IPS-18c (cell line): ENCODE measurements around the gene TUBA4B.
A peak's percentile ranks its signal among the peaks of the same experiment; 100 is the strongest.
"Not testable (repeated sequence)": the region's sequence is repeated elsewhere in the genome, so short reads cannot be mapped to it uniquely, and the experiment has no call there.

Source experiments
- H3K4me3 ChIP-seq: 2 replicates; pipeline ENCODE4 v1.7.0; 2013; ENCODE audit warnings: low read depth, mild to moderate bottlenecking, low read length, moderate library complexity; ENCODE audit not compliant: insufficient read depth
- H3K9me3 ChIP-seq: one replicate; pipeline ENCODE4 v1.6.1; 2013; ENCODE audit warnings: mild to moderate bottlenecking, low read length, moderate library complexity; ENCODE audit not compliant: control insufficient read depth, insufficient read depth

The TUBA4B gene

GRCh38 chr2:219293736-219294231 lies 40.7 kb downstream of the TUBA4B start:
- no peak overlapping the region; the same call in 1 of the 2 replicates for H3K4me3 ChIP-seq
- H3K9me3 ChIP-seq, result peaks cover 3% of the 10 kb centered on the region

GRCh38 chr2:219294356-219295351 lies 41.6 kb downstream of the TUBA4B start:
- peak overlapping the region; percentile 82 for H3K4me3 ChIP-seq
- H3K9me3 ChIP-seq, result peaks cover 3% of the 10 kb centered on the region

- no peak overlapping the region for H3K4me3 ChIP-seq
- peaks cover 3% of the 10 kb centered on the region for H3K9me3 ChIP-seq
Observed at GRCh38 chr2:219296142-219296541, 43.1 kb downstream of the TUBA4B start.

GRCh38 chr2:219296631-219297391 lies 43.8 kb downstream of the TUBA4B start:
- peaks cover 3% of the 10 kb centered on the region for H3K9me3 ChIP-seq

DNA sequence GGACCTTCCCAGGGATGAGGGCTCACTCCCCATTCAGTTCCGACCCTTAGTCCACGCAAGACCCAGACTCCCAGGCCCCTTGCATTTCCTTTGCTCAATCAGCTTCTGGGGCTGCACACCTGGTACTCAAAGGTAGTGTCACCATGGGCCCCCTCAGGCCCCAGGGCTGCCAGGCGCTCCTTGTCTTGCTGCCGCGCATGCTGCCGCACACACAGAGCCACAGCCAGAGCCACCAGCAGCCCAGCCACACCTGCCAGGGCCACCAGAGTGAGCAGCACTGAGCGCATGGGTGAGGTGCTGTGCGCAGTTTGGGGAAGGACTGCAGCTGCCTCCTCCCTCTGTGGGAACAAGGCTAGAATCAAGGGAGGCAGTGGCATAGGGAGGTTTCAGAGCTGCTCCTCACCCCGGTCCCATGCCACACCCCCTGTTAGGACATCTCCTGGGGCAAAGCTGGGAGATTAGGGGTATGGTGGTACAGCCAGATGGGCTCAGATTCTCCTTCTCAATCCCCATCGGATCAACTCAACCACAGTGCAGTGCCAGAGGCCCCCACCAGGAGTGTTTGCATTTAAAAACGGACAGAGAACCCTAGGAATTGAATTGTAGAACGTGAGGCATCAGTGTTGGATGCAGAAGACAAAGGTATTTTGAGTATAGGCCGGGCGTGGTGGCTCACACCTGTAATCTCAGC lies 44.9 kb downstream of the TUBA4B start:
- Histone ChIP-seq H3K4me3 (no peak overlapping the region), H3K9me3 (peaks cover 3% of the 10 kb centered on the region)

More at GRCh38 chr2:219296631-219297391, 43.8 kb downstream of the TUBA4B start:
- no peak overlapping the region for H3K4me3 ChIP-seq

DNA sequence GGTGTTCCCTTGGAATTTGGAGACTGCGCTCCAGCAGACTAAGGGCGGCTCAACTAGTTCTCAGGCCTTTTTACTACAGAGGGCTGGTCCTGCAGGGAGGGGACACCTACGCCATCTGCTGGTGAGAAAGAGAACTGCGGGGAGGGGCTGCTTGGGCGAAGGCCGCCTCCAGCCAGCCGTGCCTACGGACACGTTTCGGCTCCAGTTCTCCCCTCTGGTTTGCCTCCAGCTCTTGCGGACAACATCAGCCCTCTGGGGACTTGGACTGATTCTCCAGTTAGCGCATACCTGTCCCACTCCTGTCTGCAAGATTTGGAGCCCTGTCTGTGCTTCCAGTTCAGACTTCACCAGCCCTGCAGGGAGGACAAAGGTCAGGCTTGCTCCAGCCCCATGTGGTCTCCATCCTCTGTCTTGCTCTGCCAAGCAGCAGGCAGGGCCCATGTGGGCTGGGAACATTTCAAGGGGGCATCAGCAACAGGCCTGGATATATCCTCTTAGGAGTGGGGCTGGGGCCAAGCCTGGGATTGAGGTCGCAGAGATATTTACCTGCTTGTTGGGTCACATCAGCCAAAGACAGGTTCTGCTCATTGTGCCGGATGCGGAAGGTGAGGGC lies 45.8 kb downstream of the TUBA4B start:
- H3K9me3 ChIP-seq, result peaks cover under 1% of the 10 kb centered on the region
- no peak overlapping the region for H3K4me3 ChIP-seq

- H3K9me3 ChIP-seq, result no peaks in the 10 kb centered on the region
- H3K4me3 ChIP-seq, result no peak overlapping the region
Observed at GRCh38 chr2:219299372-219299760, 46.3 kb downstream of the TUBA4B start.

GRCh38 chr2:219300022-219300421 lies 47.0 kb downstream of the TUBA4B start:
- Histone ChIP-seq H3K4me3 (no peak overlapping the region), H3K9me3 (no peaks in the 10 kb centered on the region)

GRCh38 chr2:219302412-219302968 lies 49.4 kb downstream of the TUBA4B start:
- no peaks in the 10 kb centered on the region for H3K9me3 ChIP-seq
- H3K4me3 ChIP-seq, result no peak overlapping the region

- H3K9me3 ChIP-seq, result no peaks in the 10 kb centered on the region
- no peak overlapping the region for H3K4me3 ChIP-seq
Observed at GRCh38 chr2:219304223-219304622, 51.2 kb downstream of the TUBA4B start.

- Histone ChIP-seq H3K4me3 (no peak overlapping the region), H3K9me3 (no peaks in the 10 kb centered on the region)
Observed at GRCh38 chr2:219306047-219306446, 53.0 kb downstream of the TUBA4B start.

- Histone ChIP-seq H3K4me3 (peak overlapping the region; percentile 73), H3K9me3 (no peaks in the 10 kb centered on the region)
Observed at GRCh38 chr2:219308142-219309101, 55.4 kb downstream of the TUBA4B start.

DNA sequence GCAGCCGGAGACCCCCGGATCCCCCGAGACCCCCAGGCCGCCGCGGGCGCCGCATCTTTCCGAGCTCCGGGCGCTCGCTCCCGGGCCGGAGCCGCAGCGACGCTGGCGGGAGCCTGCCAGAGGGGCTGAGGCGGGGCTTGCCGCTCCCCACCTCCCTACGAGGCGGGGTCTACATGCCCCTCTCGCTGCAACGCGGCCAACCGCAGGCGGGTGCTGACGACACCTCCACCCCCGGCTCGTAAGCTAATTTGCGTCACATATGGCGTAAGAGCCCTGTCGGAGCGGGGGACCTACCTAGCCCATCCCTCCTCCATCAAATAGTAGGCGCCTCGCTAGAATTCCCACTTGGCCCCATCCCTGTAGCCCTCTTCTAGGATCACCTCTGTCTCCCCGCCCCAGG lies 56.2 kb downstream of the TUBA4B start, which contains the start of gene PTPRN:
Gene PTPRN (minus strand): TSS at position 124 of the 400 bp plus-strand sequence. CDS start 69 bp downstream, at position 55.
- Histone ChIP-seq H3K9me3 (no peaks in the 10 kb centered on the region), H3K4me3 (peak within 1 kb of the TSS; percentile 73)

DNA sequence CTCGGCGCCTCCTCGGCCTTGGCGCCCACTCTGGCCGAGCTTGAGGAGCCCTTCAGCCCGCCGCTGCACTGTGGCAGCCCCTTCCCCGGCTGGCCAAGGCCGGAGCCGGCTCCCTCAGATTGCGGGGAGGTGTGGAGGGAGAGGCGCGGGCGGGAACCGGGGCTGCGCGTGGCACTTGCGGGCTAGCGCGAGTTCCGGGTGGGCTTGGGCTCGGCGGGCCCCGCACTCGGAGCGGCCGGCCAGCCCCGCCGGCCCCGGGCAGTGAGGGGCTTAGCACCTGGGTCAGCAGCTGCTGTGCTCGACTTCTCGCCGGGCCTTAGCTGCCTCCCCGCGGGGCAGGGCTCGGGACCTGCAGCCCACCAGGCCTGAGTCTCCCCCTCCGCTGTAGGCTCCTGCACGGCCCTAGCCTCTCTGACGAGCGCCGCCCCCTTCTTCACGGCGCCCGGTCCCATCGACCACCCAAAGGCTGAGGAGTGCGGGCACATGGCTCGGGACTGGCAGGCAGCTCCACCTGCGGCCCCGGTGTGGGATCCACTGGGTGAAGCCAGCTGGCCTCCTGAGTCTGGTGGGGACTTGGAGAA lies 59.7 kb downstream of the TUBA4B start:
- H3K4me3 ChIP-seq, H3K9me3 ChIP-seq: not testable (repeated sequence)

- Histone ChIP-seq H3K4me3 (no peak overlapping the region), H3K9me3 (no peaks in the 10 kb centered on the region)
Observed at GRCh38 chr2:219314804-219315468, 61.9 kb downstream of the TUBA4B start.
